ENCODE data around the gene ATP8B4.

- TF ChIP-seq ZFP3 (CRISPR knock-in tag; IDR thresholded peaks at IDR 0.05) (no peak), ESRRG (CRISPR knock-in tag; IDR thresholded peaks at IDR 0.05) (no peak), RARB (CRISPR knock-in tag; IDR thresholded peaks at IDR 0.05) (no peak), TOX (CRISPR knock-in tag; IDR thresholded peaks at IDR 0.05; ENCODE audit: borderline replicate concordance) (no peak)
- TF ChIP-seq, protein P1, sequence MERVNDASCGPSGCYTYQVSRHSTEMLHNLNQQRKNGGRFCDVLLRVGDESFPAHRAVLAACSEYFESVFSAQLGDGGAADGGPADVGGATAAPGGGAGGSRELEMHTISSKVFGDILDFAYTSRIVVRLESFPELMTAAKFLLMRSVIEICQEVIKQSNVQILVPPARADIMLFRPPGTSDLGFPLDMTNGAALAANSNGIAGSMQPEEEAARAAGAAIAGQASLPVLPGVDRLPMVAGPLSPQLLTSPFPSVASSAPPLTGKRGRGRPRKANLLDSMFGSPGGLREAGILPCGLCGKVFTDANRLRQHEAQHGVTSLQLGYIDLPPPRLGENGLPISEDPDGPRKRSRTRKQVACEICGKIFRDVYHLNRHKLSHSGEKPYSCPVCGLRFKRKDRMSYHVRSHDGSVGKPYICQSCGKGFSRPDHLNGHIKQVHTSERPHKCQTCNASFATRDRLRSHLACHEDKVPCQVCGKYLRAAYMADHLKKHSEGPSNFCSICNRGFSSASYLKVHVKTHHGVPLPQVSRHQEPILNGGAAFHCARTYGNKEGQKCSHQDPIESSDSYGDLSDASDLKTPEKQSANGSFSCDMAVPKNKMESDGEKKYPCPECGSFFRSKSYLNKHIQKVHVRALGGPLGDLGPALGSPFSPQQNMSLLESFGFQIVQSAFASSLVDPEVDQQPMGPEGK (CRISPR knock-in tag; IDR thresholded peaks at IDR 0.05; ENCODE audit: borderline replicate concordance): no peak
- TF ChIP-seq, protein P2, sequence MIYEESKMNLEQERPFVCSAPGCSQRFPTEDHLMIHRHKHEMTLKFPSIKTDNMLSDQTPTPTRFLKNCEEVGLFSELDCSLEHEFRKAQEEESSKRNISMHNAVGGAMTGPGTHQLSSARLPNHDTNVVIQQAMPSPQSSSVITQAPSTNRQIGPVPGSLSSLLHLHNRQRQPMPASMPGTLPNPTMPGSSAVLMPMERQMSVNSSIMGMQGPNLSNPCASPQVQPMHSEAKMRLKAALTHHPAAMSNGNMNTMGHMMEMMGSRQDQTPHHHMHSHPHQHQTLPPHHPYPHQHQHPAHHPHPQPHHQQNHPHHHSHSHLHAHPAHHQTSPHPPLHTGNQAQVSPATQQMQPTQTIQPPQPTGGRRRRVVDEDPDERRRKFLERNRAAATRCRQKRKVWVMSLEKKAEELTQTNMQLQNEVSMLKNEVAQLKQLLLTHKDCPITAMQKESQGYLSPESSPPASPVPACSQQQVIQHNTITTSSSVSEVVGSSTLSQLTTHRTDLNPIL (CRISPR knock-in tag; IDR thresholded peaks at IDR 0.05; ENCODE audit: low read depth): no peak
These were observed 10.6 kb downstream of the ATP8B4 start for GRCh38 chr15:50108461-50108860.
